ENCODE data around the gene YIPF2. TPM values are rescaled to one million over a fixed set of nuclear protein-coding genes. Genes with fewer than 3 reads are reported as not detected.

Gene YIPF2
- total and polyA plus RNA-seq, 8 donors: 0.58 to 72.3 (median 28.6) TPM

GRCh38 chr19:10965398-10965797 is 37.0 kb upstream of the YIPF2 start:
- Histone ChIP-seq H3K4me3 (no peak overlapping the region), H3K4me1 (peaks cover 11 to 68% (median 33%) of the 10 kb centered on the region in 4 donors), H3K36me3 (no peaks in the 10 kb centered on the region), H3K27ac (no peak overlapping the region), H3K9me3 (no peaks in the 10 kb centered on the region), H3K27me3 (no peaks in the 10 kb centered on the region)
- intact Hi-C loops (cut with DNase I; ENCODE audit: low total_unique reads): no loop called here
- DNase-seq: no peak
- 75 to 87% (median 81%) methylated on average over 6 of the region's 6 CpGs for WGBS, 5 donors
- TF ChIP-seq POLR2AphosphoS5 (IDR thresholded peaks at IDR 0.05) (no peak), EP300 (IDR thresholded peaks at IDR 0.05) (no peak), CTCF (IDR thresholded peaks at IDR 0.05) (no peak), POLR2A (IDR thresholded peaks at IDR 0.05) (no peak)

GRCh38 chr19:10964903-10965302 is 36.5 kb upstream of the YIPF2 start:
- Histone ChIP-seq H3K4me1 (peaks cover 13 to 68% (median 35%) of the 10 kb centered on the region in 4 donors), H3K4me3 (no peak overlapping the region), H3K36me3 (no peaks in the 10 kb centered on the region), H3K27ac (no peak overlapping the region), H3K9me3 (no peaks in the 10 kb centered on the region), H3K27me3 (no peaks in the 10 kb centered on the region)
- TF ChIP-seq POLR2AphosphoS5 (IDR thresholded peaks at IDR 0.05) (no peak), CTCF (IDR thresholded peaks at IDR 0.05) (no peak), EP300 (IDR thresholded peaks at IDR 0.05) (no peak), POLR2A (IDR thresholded peaks at IDR 0.05) (no peak)
- DNase-seq: no peak
- intact Hi-C loops (cut with DNase I; ENCODE audit: low total_unique reads): no loop called here
- 92 to 99% (median 97%) methylated on average over 4 of the region's 4 CpGs for WGBS, 5 donors

- intact Hi-C loops (cut with DNase I; ENCODE audit: low total_unique reads): no loop called here
- Histone ChIP-seq H3K36me3 (no peaks in the 10 kb centered on the region), H3K4me3 (no peak overlapping the region), H3K27ac (peak overlapping the region in 2 of 5 donors; percentile 4 to 27), H3K4me1 (peaks cover 15 to 66% (median 42%) of the 10 kb centered on the region in 4 donors), H3K9me3 (no peaks in the 10 kb centered on the region), H3K27me3 (no peaks in the 10 kb centered on the region)
- no peak for DNase-seq
- no peak for TF ChIP-seq CTCF (IDR thresholded peaks at IDR 0.05)
- TF ChIP-seq POLR2AphosphoS5 (IDR thresholded peaks at IDR 0.05): no peak
- TF ChIP-seq POLR2A (IDR thresholded peaks at IDR 0.05): no peak
- no peak for TF ChIP-seq EP300 (IDR thresholded peaks at IDR 0.05)
- WGBS, 5 donors: 64 to 82% (median 70%) methylated on average over 4 of the region's 4 CpGs
Measured at GRCh38 chr19:10963865-10964264, 35.4 kb upstream of the YIPF2 start.

- Histone ChIP-seq H3K4me1 (peaks cover 15 to 60% (median 37%) of the 10 kb centered on the region in 4 donors), H3K4me3 (peak overlapping the region in 1 of 4 donors; percentile 81), H3K36me3 (no peaks in the 10 kb centered on the region), H3K9me3 (no peaks in the 10 kb centered on the region), H3K27ac (peak overlapping the region in 1 of 5 donors; percentile 96), H3K27me3 (no peaks in the 10 kb centered on the region)
- no peak for DNase-seq
- TF ChIP-seq POLR2A (IDR thresholded peaks at IDR 0.05): no peak
- TF ChIP-seq POLR2AphosphoS5 (IDR thresholded peaks at IDR 0.05): no peak
- TF ChIP-seq EP300 (IDR thresholded peaks at IDR 0.05): no peak
- no peak for TF ChIP-seq CTCF (IDR thresholded peaks at IDR 0.05)
- 82 to 86% (median 84%) methylated on average over 9 to 10 of the region's 10 CpGs for WGBS, 5 donors
- intact Hi-C loops (cut with DNase I; ENCODE audit: low total_unique reads): no loop called here
Measured at GRCh38 chr19:10962863-10963262, 34.4 kb upstream of the YIPF2 start.
